Stomach (tissue), 9 donors: ENCODE measurements around the gene MYL3. TPM values are rescaled to one million over a fixed set of nuclear protein-coding genes. Genes with fewer than 3 reads are reported as not detected.

ENCODE experiments used
- DNase-seq, 2 donors: peaks; one replicate each; pipeline versions ENCODE4 v3.0.0 to v3.0.0-alpha.2; 2013 to 2019
- H3K27ac ChIP-seq, 5 donors: fragments of 200-600 bp in 4 of 5; sonication (generic) in 4 of 5; one replicate each; pipeline ENCODE4 v1.5.1; 2013 to 2019; ENCODE audit warnings: mild to moderate bottlenecking in 1 of 5, moderate library complexity in 1 of 5
- H3K27me3 ChIP-seq, 3 donors: fragments of 200-600 bp; sonication (generic); one replicate each; pipeline ENCODE4 v1.5.1; 2017 to 2019; ENCODE audit warnings: mixed run types in 1 of 3
- H3K36me3 ChIP-seq, 4 donors: fragments of 200-600 bp; sonication (generic); 1 replicate in 3 of 4; 2 replicates in 1 of 4; pipeline ENCODE4 v1.5.1; 2016 to 2019
- H3K4me1 ChIP-seq, 4 donors: fragments of 200-600 bp; sonication (generic); one replicate each; pipeline ENCODE4 v1.5.1; 2016 to 2019
- H3K4me3 ChIP-seq, 4 donors: fragments of 200-600 bp; sonication (generic) in 3 of 4; one replicate each; pipeline ENCODE4 v1.5.1; 2016 to 2019; ENCODE audit warnings: mild to moderate bottlenecking in 1 of 4
- H3K9me3 ChIP-seq, 4 donors: fragments of 200-600 bp; sonication (generic); one replicate each; pipeline ENCODE4 v1.5.1; 2016 to 2019
- CTCF ChIP-seq, 7 experiments: fragments of 450-650 bp in 4 of 7; fragments of 200-600 bp in 3 of 7; sonication (generic) in 3 of 7; IDR thresholded peaks; one replicate each; pipeline ENCODE4 v1.5.1; 2016 to 2019; ENCODE audit warnings: antibody characterized with exemption in 7 of 7, control low read depth in 2 of 7, mild to moderate bottlenecking in 1 of 7
- EP300 ChIP-seq: sonication (generic); formaldehyde crosslinking; IDR thresholded peaks from one replicate; pipeline ENCODE4 v1.6.1; 2017; ENCODE audit warnings: antibody characterized with exemption
- POLR2A ChIP-seq, 4 donors: fragments of 450-650 bp; IDR thresholded peaks; one replicate each; pipeline ENCODE4 v1.6.1; 2016; ENCODE audit warnings: antibody characterized with exemption in 4 of 4, control low read depth in 2 of 4, mild to moderate bottlenecking in 1 of 4, moderate library complexity in 1 of 4
- POLR2AphosphoS5 ChIP-seq, 3 donors: sonication (generic); formaldehyde crosslinking; IDR thresholded peaks; one replicate each; pipeline ENCODE4 v1.6.1; 2016; ENCODE audit warnings: antibody characterized with exemption in 3 of 3
- WGBS, 5 donors: extraction: QIAGEN DNeasy Blood & Tissue Kit in 3 of 5; methylation state at CpG; one replicate each; pipeline versions ENCODE4 v1.1.5 to v1.1.7; 2013 to 2018; 5-methylcytosine and 5-hydroxymethylcytosine counted together
- intact Hi-C: fragments of 100-400 bp; cut with DNase I; formaldehyde crosslinking; loops from one replicate; pipeline ENCODE4 v1.15.1; 2023; ENCODE audit warnings: low total_unique reads
- polyA plus RNA-seq, 3 donors: library from polyadenylated mRNA; stranded (reverse); fragments of 200-250 nt; gene quantifications; one replicate each; pipeline ENCODE4 v1.2.3, GENCODE V29; 2013
- total RNA-seq, 5 donors: library from RNA; depleted of rRNA; stranded (reverse); fragments of >200 nt; gene quantifications; one replicate each; pipeline versions ENCODE4 v1.1.0 to v1.2.3, GENCODE V29; 2014 to 2016
- donor health status: healthy with polysubstance abuse.
- donor health status: Bipolar disorder and iron deficiency.
- donor health status: healthy.

The MYL3 gene
- total and polyA plus RNA-seq, 8 donors = 1.5 to 11.5 (median 5.0) TPM; not detected in 4

- no peaks in the 10 kb centered on the region for H3K9me3 ChIP-seq
- peak in 1 of 2 donors; percentile 49 for DNase-seq
- H3K27me3 ChIP-seq = peaks cover 0 to 22% (median 0%) of the 10 kb centered on the region in 3 donors
- intact Hi-C loops = loop anchor here (5.0 kb wide), 1 partner anchor 47 kb away; no protein-coding TSS in a partner anchor
- H3K4me1 ChIP-seq = peaks cover 0 to 5% (median 2%) of the 10 kb centered on the region in 4 donors
- TF ChIP-seq CTCF (IDR thresholded peaks at IDR 0.05) (peak in 4 of 7 experiments; percentile 8 to 29 (median 22)), POLR2A (IDR thresholded peaks at IDR 0.05) (no peak)
- 78 to 86% (median 82%) methylated on average over 13 to 19 of the region's 19 CpGs for WGBS, 5 donors
- no peak overlapping the region for H3K27ac ChIP-seq
- H3K4me3 ChIP-seq = no peak overlapping the region
- H3K36me3 ChIP-seq = no peaks in the 10 kb centered on the region
Measured at GRCh38 chr3:46860017-46860809, 3.0 kb downstream of the MYL3 start.

GRCh38 chr3:46859001-46859710, 4.1 kb downstream of the MYL3 start:
- Histone ChIP-seq H3K27ac (no peak overlapping the region), H3K4me1 (no peaks in the 10 kb centered on the region), H3K4me3 (no peak overlapping the region), H3K36me3 (no peaks in the 10 kb centered on the region), H3K27me3 (peaks cover 0 to 22% (median 0%) of the 10 kb centered on the region in 3 donors), H3K9me3 (no peaks in the 10 kb centered on the region)
- WGBS, 5 donors = 70 to 84% (median 79%) methylated on average over 10 to 11 of the region's 11 CpGs
- intact Hi-C loops = no loop called here
- TF ChIP-seq POLR2A (IDR thresholded peaks at IDR 0.05) (no peak), CTCF (IDR thresholded peaks at IDR 0.05) (no peak), EP300 (no peak), POLR2AphosphoS5 (IDR thresholded peaks at IDR 0.05) (no peak)
- DNase-seq = no peak

- DNase-seq = no peak
- Histone ChIP-seq H3K4me3 (no peak overlapping the region), H3K4me1 (no peaks in the 10 kb centered on the region), H3K36me3 (no peaks in the 10 kb centered on the region), H3K27me3 (peaks cover 0 to 22% (median 0%) of the 10 kb centered on the region in 3 donors), H3K9me3 (no peaks in the 10 kb centered on the region), H3K27ac (no peak overlapping the region)
- WGBS, 5 donors = 90 to 95% (median 92%) methylated on average over 3 to 6 of the region's 6 CpGs
- intact Hi-C loops = no loop called here
- TF ChIP-seq POLR2AphosphoS5 (IDR thresholded peaks at IDR 0.05) = no peak
- TF ChIP-seq EP300 = no peak
- no peak for TF ChIP-seq POLR2A (IDR thresholded peaks at IDR 0.05)
- TF ChIP-seq CTCF (IDR thresholded peaks at IDR 0.05) = no peak
Measured at GRCh38 chr3:46858456-46858855, 4.8 kb downstream of the MYL3 start.

GRCh38 chr3:46857485-46858341, 5.5 kb downstream of the MYL3 start:
- DNase-seq = no peak
- no peak for TF ChIP-seq EP300
- no peak for TF ChIP-seq POLR2AphosphoS5 (IDR thresholded peaks at IDR 0.05)
- no peak for TF ChIP-seq POLR2A (IDR thresholded peaks at IDR 0.05)
- no peak for TF ChIP-seq CTCF (IDR thresholded peaks at IDR 0.05)
- Histone ChIP-seq H3K27me3 (peaks cover 0 to 22% (median 0%) of the 10 kb centered on the region in 3 donors), H3K27ac (no peak overlapping the region), H3K9me3 (no peaks in the 10 kb centered on the region), H3K36me3 (no peaks in the 10 kb centered on the region), H3K4me3 (no peak overlapping the region), H3K4me1 (no peaks in the 10 kb centered on the region)
- 66 to 82% (median 76%) methylated on average over 10 of the region's 10 CpGs for WGBS, 5 donors
- intact Hi-C loops = no loop called here
